GM12891 (cell line): ENCODE data around the gene PLAGL1.
A peak's percentile ranks its signal among the peaks of the same experiment; 100 is the strongest.

Source experiments
- DNase-seq: peaks from one replicate; pipeline ENCODE4 v3.0.0; 2011; ENCODE audit warnings: low spot score; ENCODE audit not compliant: insufficient read length
- FAIRE-seq: peaks from 2 replicates; lab custom pipeline; 2011; peaks lifted over from hg19 to GRCh38; lab: Jason Lieb, UNC
- PAX5 ChIP-seq: IDR thresholded peaks from 2 replicates; pipeline ENCODE4 v1.6.1; 2011; ENCODE audit warnings: low read length, moderate library complexity, mild to moderate bottlenecking; ENCODE audit not compliant: insufficient read depth, severe bottlenecking
- POLR2A ChIP-seq: IDR thresholded peaks from 2 replicates; pipeline ENCODE4 v1.6.1; 2011; ENCODE audit warnings: low read depth, low read length, control low read depth
- POLR2AphosphoS5 ChIP-seq: IDR thresholded peaks from 2 replicates; pipeline ENCODE4 v1.6.1; 2011; ENCODE audit warnings: low read depth, low read length, control low read depth
- POU2F2 ChIP-seq: IDR thresholded peaks from 2 replicates; pipeline ENCODE4 v1.6.1; 2011; ENCODE audit warnings: low read depth, mild to moderate bottlenecking, control low read depth, low read length, moderate library complexity
- SPI1 ChIP-seq: IDR thresholded peaks from 2 replicates; pipeline ENCODE4 v1.6.1; 2011; ENCODE audit warnings: low read depth, low read length, control low read depth
- TAF1 ChIP-seq: IDR thresholded peaks from 2 replicates; pipeline ENCODE4 v1.6.1; 2011; ENCODE audit warnings: low read depth, low read length, control low read depth

PLAGL1 gene

DNA sequence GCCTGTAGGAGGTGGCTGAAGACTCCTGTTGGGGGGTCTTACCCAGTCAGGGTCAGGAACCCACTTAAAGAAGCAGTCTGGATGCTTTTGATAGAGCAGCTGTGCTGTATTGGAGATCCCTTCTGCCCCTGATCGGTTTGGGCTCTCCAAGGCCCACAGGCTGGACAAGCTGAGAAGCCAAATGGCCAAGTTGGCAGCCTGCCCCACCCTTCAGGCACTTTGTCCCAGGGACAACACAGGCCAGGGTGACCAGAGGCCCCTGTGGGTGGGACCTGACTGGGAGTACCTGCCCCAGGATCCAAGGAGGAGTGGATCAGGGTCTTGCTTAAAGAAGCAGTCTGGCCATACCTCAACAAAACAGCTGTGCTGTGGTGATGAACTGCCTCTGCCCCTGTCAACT is 95.4 kb downstream of the PLAGL1 start:
- DNase-seq: no peak

GRCh38 chr6:143911028-143911427 is 97.0 kb downstream of the PLAGL1 start:
- FAIRE-seq (no peak), DNase-seq (no peak)
- no peak for TF ChIP-seq POLR2A
- TF ChIP-seq SPI1: no peak
- no peak for TF ChIP-seq TAF1
- no peak for TF ChIP-seq POLR2AphosphoS5
- TF ChIP-seq POU2F2: no peak
- TF ChIP-seq PAX5: no peak

More for the DNA sequence above, 95.4 kb downstream of the PLAGL1 start:
- TF ChIP-seq PAX5 (no peak), POLR2A (no peak), SPI1 (no peak), POU2F2 (no peak)
- FAIRE-seq: no peak

DNA sequence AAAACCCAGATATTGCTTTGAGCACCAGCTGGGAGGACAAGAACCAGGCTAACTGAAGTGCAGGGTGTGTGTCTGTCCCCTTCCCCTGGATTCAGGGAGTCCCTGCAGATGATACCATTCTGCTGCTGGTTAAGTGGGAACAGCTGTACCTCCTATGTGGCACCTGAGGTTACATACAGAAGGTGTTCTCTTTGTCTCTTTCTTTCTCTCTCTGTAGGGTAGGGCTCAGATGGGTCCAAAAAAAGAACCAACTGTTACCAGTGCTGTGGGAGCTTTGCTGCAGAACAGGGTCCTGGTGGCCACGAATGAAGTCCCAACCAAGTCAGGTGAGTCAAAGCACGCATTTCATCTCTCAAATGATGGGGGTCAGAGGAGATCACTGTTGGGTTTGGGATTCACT is 105.2 kb downstream of the PLAGL1 start:
- DNase-seq (no peak), FAIRE-seq (peak; percentile 57)
- TF ChIP-seq POU2F2 (no peak), PAX5 (no peak), SPI1 (no peak), POLR2A (no peak), TAF1 (no peak), POLR2AphosphoS5 (no peak)

DNA sequence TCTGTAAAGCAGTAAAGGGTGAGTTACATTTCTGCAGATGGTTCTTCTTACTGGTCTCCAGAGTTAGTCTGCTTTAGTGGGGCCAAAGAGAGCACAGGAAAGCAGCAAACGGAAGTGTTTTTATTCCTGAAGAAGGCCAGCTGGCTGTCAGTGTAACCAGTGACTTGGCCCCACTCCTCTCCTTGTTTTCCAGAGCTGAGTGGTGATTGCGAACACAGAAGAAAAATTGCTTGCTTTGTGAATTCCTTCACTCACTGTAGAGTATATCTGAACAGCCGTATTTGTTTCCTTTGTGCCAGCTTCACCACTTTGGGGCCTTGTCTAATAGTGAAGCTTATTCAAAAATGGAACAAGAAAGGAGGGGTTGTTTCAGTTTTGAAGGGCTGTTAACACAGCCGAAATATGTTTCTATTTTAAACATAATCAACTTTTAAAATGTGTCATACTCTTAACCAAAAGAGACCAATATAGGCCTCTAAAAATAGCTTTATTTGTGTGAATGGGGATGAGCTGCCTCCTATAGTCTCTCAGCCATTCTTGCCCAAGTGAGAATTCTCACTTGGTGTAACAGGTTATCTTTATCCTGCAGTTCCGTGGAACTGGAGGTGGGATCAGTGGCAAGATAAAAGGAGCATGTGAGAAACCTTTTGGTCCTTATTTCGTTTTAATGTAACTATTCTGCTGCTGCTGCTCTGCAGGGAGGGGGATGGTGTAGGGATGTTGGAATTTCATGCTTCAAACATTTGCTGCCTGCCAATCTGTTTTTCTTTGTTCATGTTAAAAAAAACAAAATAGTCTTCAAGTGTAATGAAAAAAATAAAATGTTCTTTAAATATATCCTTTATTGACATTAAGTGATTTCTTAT is 105.9 kb downstream of the PLAGL1 start:
- TF ChIP-seq SPI1 (no peak), TAF1 (no peak), POU2F2 (no peak)
- peak; percentile 77 for FAIRE-seq
- DNase-seq: peak; percentile 8

DNA sequence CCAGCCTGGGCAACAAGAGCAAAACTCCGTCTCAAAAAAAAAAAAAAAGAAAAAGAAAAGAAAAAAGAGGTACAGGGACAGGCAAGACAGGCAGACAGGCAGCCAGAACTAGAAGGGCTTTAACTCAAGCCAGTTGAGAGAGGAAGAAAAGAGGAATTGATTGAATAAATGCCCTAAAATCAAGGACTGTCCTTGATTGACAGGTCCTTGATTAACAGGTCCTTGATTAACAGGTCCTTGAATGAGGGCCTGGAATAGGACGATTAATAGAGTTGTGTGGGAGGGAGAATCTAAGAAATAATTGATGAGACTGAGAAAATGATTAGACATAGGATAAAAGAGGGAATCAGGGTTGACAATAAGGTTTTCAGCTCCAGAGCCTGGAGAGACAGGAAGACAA is 107.7 kb downstream of the PLAGL1 start:
- FAIRE-seq (no peak), DNase-seq (no peak)
- TF ChIP-seq TAF1 (no peak), SPI1 (no peak), PAX5 (no peak), POU2F2 (no peak), POLR2AphosphoS5 (no peak), POLR2A (no peak)

- FAIRE-seq (no peak), DNase-seq (no peak)
Observed at GRCh38 chr6:143896126-143896860, 111.8 kb downstream of the PLAGL1 start.

GRCh38 chr6:143894655-143895054 is 113.4 kb downstream of the PLAGL1 start:
- DNase-seq (no peak), FAIRE-seq (no peak)
- no peak for TF ChIP-seq PAX5
- TF ChIP-seq POLR2A: no peak
- no peak for TF ChIP-seq SPI1
- no peak for TF ChIP-seq POLR2AphosphoS5
- no peak for TF ChIP-seq POU2F2
- no peak for TF ChIP-seq TAF1

More at GRCh38 chr6:143896126-143896860, 111.8 kb downstream of the PLAGL1 start:
- TF ChIP-seq POLR2A: no peak
- no peak for TF ChIP-seq PAX5
- TF ChIP-seq SPI1: no peak
- no peak for TF ChIP-seq POU2F2
- no peak for TF ChIP-seq POLR2AphosphoS5
- no peak for TF ChIP-seq TAF1
